Naive thymus-derived CD4-positive, alpha-beta T cell (primary cell): ENCODE measurements around the gene STARD5. TPM values are rescaled to one million over a fixed set of nuclear protein-coding genes. Genes with fewer than 3 reads are reported as not detected.
A peak's percentile ranks its signal among the peaks of the same experiment; 100 is the strongest.

ENCODE experiments used
- ATAC-seq: fragments of 150-1000 bp; cut with Tn5 transposase; 2 replicates; pipeline ENCODE4 v1.10.0; 2021; ENCODE audit warnings: mild to moderate bottlenecking, moderate library complexity
- CTCF ChIA-PET: fragments of 350-600 bp; sonication (Branson Sonifier 250); formaldehyde crosslinking; loops from one replicate; lab custom pipeline; 2021; ENCODE audit warnings: antibody characterized with exemption; lab: Charles Lee
- POLR2A ChIA-PET: fragments of 350-600 bp; sonication (Branson Sonifier 250); formaldehyde crosslinking; loops from one replicate; lab custom pipeline; 2021; ENCODE audit warnings: antibody characterized with exemption, inconsistent platforms; lab: Charles Lee
- DNase-seq, 9 donors: peaks; one replicate each; pipeline versions ENCODE4 v3.0.0 to v3.0.0-alpha.2; 2020 to 2022; ENCODE audit warnings: mixed read lengths in 1 of 9
- H3K27ac ChIP-seq: one replicate; pipeline ENCODE4 v1.7.0; 2013; ENCODE audit warnings: mild to moderate bottlenecking, low read depth, low read length, moderate library complexity
- H3K27me3 ChIP-seq, 2 donors: one replicate each; pipeline ENCODE4 v1.7.0; 2013; ENCODE audit warnings: low read length in 2 of 2, mild to moderate bottlenecking in 2 of 2, moderate library complexity in 2 of 2; ENCODE audit not compliant: control insufficient read depth in 2 of 2, insufficient read depth in 2 of 2
- H3K36me3 ChIP-seq, 3 experiments: 1 replicate in 2 of 3; 2 replicates in 1 of 3; pipeline ENCODE4 v1.7.0; 2013; ENCODE audit warnings: low read length in 3 of 3, mild to moderate bottlenecking in 3 of 3, moderate library complexity in 1 of 3; ENCODE audit not compliant: insufficient read depth in 3 of 3, control insufficient read depth in 2 of 3
- H3K4me1 ChIP-seq, 2 donors: one replicate each; pipeline ENCODE4 v1.7.0; 2013; ENCODE audit warnings: low read length in 2 of 2, mild to moderate bottlenecking in 2 of 2, moderate library complexity in 1 of 2; ENCODE audit not compliant: control insufficient read depth in 2 of 2, insufficient read depth in 2 of 2
- H3K4me3 ChIP-seq: 2 replicates; pipeline ENCODE4 v1.7.0; 2013; ENCODE audit warnings: mild to moderate bottlenecking, low read length
- H3K9me3 ChIP-seq, 3 experiments: 1 replicate in 2 of 3; 2 replicates in 1 of 3; pipeline ENCODE4 v1.7.0; 2013; ENCODE audit warnings: low read length in 3 of 3; ENCODE audit not compliant: control insufficient read depth in 2 of 3
- H3K27ac Mint-ChIP-seq, 9 donors: one replicate each; pipeline ENCODE4 v1.8.0; 2020 to 2022; ENCODE audit warnings: mixed read lengths in 9 of 9, mild to moderate bottlenecking in 8 of 9, moderate library complexity in 5 of 9, inconsistent platforms in 2 of 9
- H3K27me3 Mint-ChIP-seq, 5 donors: one replicate each; pipeline ENCODE4 v1.8.0; 2021 to 2022; ENCODE audit warnings: mixed read lengths in 5 of 5, mild to moderate bottlenecking in 1 of 5
- H3K36me3 Mint-ChIP-seq, 5 donors: one replicate each; pipeline ENCODE4 v1.8.0; 2020 to 2022; ENCODE audit warnings: mixed read lengths in 5 of 5, mild to moderate bottlenecking in 3 of 5, inconsistent platforms in 1 of 5
- H3K4me1 Mint-ChIP-seq, 7 donors: one replicate each; pipeline ENCODE4 v1.8.0; 2020 to 2022; ENCODE audit warnings: mixed read lengths in 7 of 7, mild to moderate bottlenecking in 3 of 7, inconsistent platforms in 1 of 7
- H3K4me3 Mint-ChIP-seq, 10 donors: one replicate each; pipeline ENCODE4 v1.8.0; 2020 to 2022; ENCODE audit warnings: mild to moderate bottlenecking in 10 of 10, mixed read lengths in 10 of 10, moderate library complexity in 6 of 10, inconsistent platforms in 2 of 10
- H3K9me3 Mint-ChIP-seq, 11 donors: one replicate each; pipeline ENCODE4 v1.8.0; 2020 to 2022; ENCODE audit warnings: mixed read lengths in 11 of 11, mild to moderate bottlenecking in 4 of 11, inconsistent platforms in 1 of 11, moderate library complexity in 1 of 11
- intact Hi-C, 2 donors: fragments of 100-400 bp; cut with micrococcal nuclease; formaldehyde crosslinking; loops; one replicate each; pipeline ENCODE4 v1.15.1; 2023
- polyA plus RNA-seq, 2 donors: library from polyadenylated mRNA; unstranded; fragments of 300-500 nt; fragmentation: Illumina TruSeq; gene quantifications; one replicate each; pipeline ENCODE4 v1.2.3, GENCODE V29; 2021
- total RNA-seq, 6 experiments: library from RNA in 5 of 6; stranded (reverse) in 5 of 6; gene quantifications; 1 replicate in 5 of 6; 2 replicates in 1 of 6; pipeline ENCODE4 v1.2.3 and lab custom pipeline; 2021 to 2026

The STARD5 gene
- total and polyA plus RNA-seq, 7 experiments from 2014 or later: 5.0 to 13.5 (median 10.1) TPM

- Histone ChIP-seq H3K9me3 (no peaks in the 10 kb centered on the region), H3K27ac (peak overlapping the region; percentile 87), H3K4me1 (peaks cover 52 to 59% of the 10 kb centered on the region in 2 donors), H3K4me3 (peak overlapping the region; percentile 74), H3K36me3 (peaks cover 18 to 45% (median 18%) of the 10 kb centered on the region in 3 experiments), H3K27me3 (no peaks in the 10 kb centered on the region)
- peak; percentile 38 to 87 (median 81) for DNase-seq
- ATAC-seq: peak; percentile 69
- H3K4me3 Mint-ChIP-seq: peak overlapping the region; percentile 80 to 100 (median 98)
- H3K27ac Mint-ChIP-seq: peak overlapping the region; percentile 93 to 100 (median 96)
- ChIA-PET CTCF (interaction anchor here (0.8 to 16.1 kb wide), 13 partner anchors 9 to 32 kb away, joined by 3 to 128 read pairs (median 3); no protein-coding TSS in a partner anchor), POLR2A (interaction anchor here (0.6 to 23.2 kb wide), 13 partner anchors 8 to 1910 kb away, joined by 3 to 642 read pairs (median 6); partner anchors contain the start of genes STARD5 and TLNRD1)
- H3K36me3 Mint-ChIP-seq: peaks cover 29 to 63% (median 48%) of the 10 kb centered on the region in 5 donors
- intact Hi-C loops: loop anchor here (1.0 to 10.0 kb wide), 11 partner anchors 8 to 1518 kb away; partner anchors contain the start of genes MEX3B (in 2 of the 2), STARD5 (in 2 of the 2), TLNRD1 (in 1 of the 2) and ZFAND6 (in 1 of the 2)
- H3K4me1 Mint-ChIP-seq: peaks cover 34 to 66% (median 64%) of the 10 kb centered on the region in 7 donors
- no peaks in the 10 kb centered on the region for H3K27me3 Mint-ChIP-seq
- peaks cover 0 to 3% (median 0%) of the 10 kb centered on the region in 11 donors for H3K9me3 Mint-ChIP-seq
Measured at GRCh38 chr15:81296673-81297072, 27.3 kb downstream of the STARD5 start.

- peaks cover 27 to 58% (median 44%) of the 10 kb centered on the region in 5 donors for H3K36me3 Mint-ChIP-seq
- H3K27me3 Mint-ChIP-seq: no peaks in the 10 kb centered on the region
- peaks cover 0 to 3% (median 0%) of the 10 kb centered on the region in 11 donors for H3K9me3 Mint-ChIP-seq
- H3K27ac Mint-ChIP-seq: peak overlapping the region; percentile 93 to 100 (median 96)
- Histone ChIP-seq H3K27ac (peak overlapping the region; percentile 87), H3K4me1 (peaks cover 55 to 59% of the 10 kb centered on the region in 2 donors), H3K9me3 (no peaks in the 10 kb centered on the region), H3K36me3 (peaks cover 13 to 40% (median 14%) of the 10 kb centered on the region in 3 experiments), H3K27me3 (no peaks in the 10 kb centered on the region), H3K4me3 (peak overlapping the region; percentile 74)
- ChIA-PET POLR2A (interaction anchor here (0.6 to 23.2 kb wide), 13 partner anchors 9 to 1236 kb away, joined by 3 to 642 read pairs (median 6); partner anchors contain the start of genes STARD5 and TLNRD1), CTCF (interaction anchor here (0.8 to 16.1 kb wide), 16 partner anchors 9 to 32 kb away, joined by 3 to 128 read pairs (median 4); no protein-coding TSS in a partner anchor)
- peaks cover 38 to 66% (median 64%) of the 10 kb centered on the region in 7 donors for H3K4me1 Mint-ChIP-seq
- H3K4me3 Mint-ChIP-seq: peak overlapping the region; percentile 80 to 100 (median 98)
- no peak for ATAC-seq
- no peak for DNase-seq
- intact Hi-C loops: loop anchor here (1.0 to 10.0 kb wide), 11 partner anchors 8 to 1519 kb away; partner anchors contain the start of genes MEX3B (in 2 of the 2), STARD5 (in 2 of the 2), TLNRD1 (in 1 of the 2) and ZFAND6 (in 1 of the 2)
Measured at GRCh38 chr15:81296186-81296585, 27.8 kb downstream of the STARD5 start.

GRCh38 chr15:81295486-81296121 lies 28.3 kb downstream of the STARD5 start:
- Histone ChIP-seq H3K4me3 (peak overlapping the region; percentile 74), H3K36me3 (peaks cover 8 to 34% (median 8%) of the 10 kb centered on the region in 3 experiments), H3K27ac (peak overlapping the region; percentile 87), H3K4me1 (peaks cover 57% of the 10 kb centered on the region in 2 donors), H3K9me3 (no peaks in the 10 kb centered on the region), H3K27me3 (no peaks in the 10 kb centered on the region)
- DNase-seq (no peak), ATAC-seq (no peak)
- H3K4me1 Mint-ChIP-seq: peaks cover 42 to 66% (median 64%) of the 10 kb centered on the region in 7 donors
- peak overlapping the region; percentile 93 to 100 (median 96) for H3K27ac Mint-ChIP-seq
- intact Hi-C loops: loop anchor here (1.0 to 10.0 kb wide), 11 partner anchors 9 to 1519 kb away; partner anchors contain the start of genes MEX3B (in 2 of the 2), STARD5 (in 2 of the 2), TLNRD1 (in 1 of the 2) and ZFAND6 (in 1 of the 2)
- peaks cover 21 to 52% (median 39%) of the 10 kb centered on the region in 5 donors for H3K36me3 Mint-ChIP-seq
- ChIA-PET CTCF (interaction anchor here (0.9 to 4.6 kb wide), 7 partner anchors 9 to 29 kb away, joined by 3 to 28 read pairs (median 8); no protein-coding TSS in a partner anchor), POLR2A (interaction anchor here (0.6 to 23.2 kb wide), 9 partner anchors 9 to 1236 kb away, joined by 3 to 642 read pairs (median 17); partner anchors contain the start of genes STARD5 and TLNRD1)
- H3K4me3 Mint-ChIP-seq: peak overlapping the region; percentile 80 to 100 (median 98)
- H3K9me3 Mint-ChIP-seq: peaks cover 0 to 3% (median 0%) of the 10 kb centered on the region in 11 donors
- no peaks in the 10 kb centered on the region for H3K27me3 Mint-ChIP-seq

- Mint-ChIP-seq H3K27me3 (no peaks in the 10 kb centered on the region), H3K36me3 (peaks cover 13 to 43% (median 28%) of the 10 kb centered on the region in 5 donors), H3K4me3 (peak overlapping the region; percentile 80 to 100 (median 98)), H3K4me1 (peaks cover 51 to 75% (median 72%) of the 10 kb centered on the region in 7 donors), H3K9me3 (peaks cover 0 to 3% (median 0%) of the 10 kb centered on the region in 11 donors), H3K27ac (peak overlapping the region; percentile 93 to 100 (median 96))
- peaks cover 64 to 66% of the 10 kb centered on the region in 2 donors for H3K4me1 ChIP-seq
- H3K9me3 ChIP-seq: no peaks in the 10 kb centered on the region
- H3K27me3 ChIP-seq: no peaks in the 10 kb centered on the region
- POLR2A ChIA-PET: interaction anchor here (1.5 to 23.2 kb wide), 6 partner anchors 8 to 294 kb away, joined by 4 to 642 read pairs (median 344); partner anchors contain the start of genes STARD5 and TLNRD1
- ATAC-seq: no peak
- peak overlapping the region; percentile 87 for H3K27ac ChIP-seq
- CTCF ChIA-PET: interaction anchor here (1.0 to 2.9 kb wide), 4 partner anchors 8 to 28 kb away, joined by 3 to 21 read pairs (median 10); no protein-coding TSS in a partner anchor
- peak overlapping the region; percentile 74 for H3K4me3 ChIP-seq
- DNase-seq: no peak
- H3K36me3 ChIP-seq: peaks cover under 1 to 24% (median 6%) of the 10 kb centered on the region in 3 experiments
- intact Hi-C loops: loop anchor here (1.0 to 10.0 kb wide), 6 partner anchors 8 to 1520 kb away; partner anchors contain the start of genes MEX3B (in 1 of the 2), TLNRD1 (in 1 of the 2) and ZFAND6 (in 1 of the 2)
Measured at GRCh38 chr15:81294516-81294880, 29.4 kb downstream of the STARD5 start.

- ATAC-seq (peak; percentile 81), DNase-seq (peak; percentile 49 to 92 (median 89))
- Histone ChIP-seq H3K4me1 (peaks cover 64 to 72% of the 10 kb centered on the region in 2 donors), H3K27me3 (no peaks in the 10 kb centered on the region), H3K36me3 (peaks cover 0 to 18% (median under 1%) of the 10 kb centered on the region in 3 experiments), H3K27ac (peak overlapping the region; percentile 87), H3K4me3 (peak overlapping the region; percentile 74), H3K9me3 (no peaks in the 10 kb centered on the region)
- intact Hi-C loops: loop anchor here (1.0 to 10.0 kb wide), 6 partner anchors 8 to 1521 kb away; partner anchors contain the start of genes MEX3B (in 1 of the 2), TLNRD1 (in 1 of the 2) and ZFAND6 (in 1 of the 2)
- POLR2A ChIA-PET: interaction anchor here (0.6 to 23.2 kb wide), 10 partner anchors 7 to 281 kb away, joined by 3 to 642 read pairs (median 4); partner anchors contain the start of gene STARD5
- CTCF ChIA-PET: interaction anchor here (1.0 to 2.9 kb wide), 4 partner anchors 7 to 27 kb away, joined by 3 to 21 read pairs (median 10); no protein-coding TSS in a partner anchor
- Mint-ChIP-seq H3K27me3 (no peaks in the 10 kb centered on the region), H3K9me3 (peaks cover 0 to 3% (median 0%) of the 10 kb centered on the region in 11 donors), H3K27ac (peak overlapping the region; percentile 93 to 100 (median 96)), H3K4me3 (peak overlapping the region; percentile 80 to 100 (median 98)), H3K4me1 (peaks cover 57 to 80% (median 77%) of the 10 kb centered on the region in 7 donors), H3K36me3 (peaks cover 13 to 40% (median 22%) of the 10 kb centered on the region in 5 donors)
Measured at GRCh38 chr15:81293728-81294515, 30.0 kb downstream of the STARD5 start.
